AG09319 (cell line): ENCODE results near the gene BLOC1S6.
"Not testable (repeated sequence)": the region's sequence is repeated elsewhere in the genome, so short reads cannot be mapped to it uniquely, and the experiment has no call there.

Experiments
- DNase-seq: peaks from one replicate; pipeline ENCODE4 v3.0.0-alpha.2; 2010; ENCODE audit warnings: low read depth; ENCODE audit errors: extremely low read depth
- TF ChIP-seq, protein P1 (sequence below): IDR thresholded peaks from 2 replicates; pipeline ENCODE4 v1.5.1; 2011; ENCODE audit warnings: low read depth, mild to moderate bottlenecking, inconsistent platforms, low read length, moderate library complexity

The BLOC1S6 gene

GRCh38 chr15:45646220-45646619, 59.0 kb downstream of the BLOC1S6 start:
- no peak for DNase-seq
- TF ChIP-seq, protein P1, sequence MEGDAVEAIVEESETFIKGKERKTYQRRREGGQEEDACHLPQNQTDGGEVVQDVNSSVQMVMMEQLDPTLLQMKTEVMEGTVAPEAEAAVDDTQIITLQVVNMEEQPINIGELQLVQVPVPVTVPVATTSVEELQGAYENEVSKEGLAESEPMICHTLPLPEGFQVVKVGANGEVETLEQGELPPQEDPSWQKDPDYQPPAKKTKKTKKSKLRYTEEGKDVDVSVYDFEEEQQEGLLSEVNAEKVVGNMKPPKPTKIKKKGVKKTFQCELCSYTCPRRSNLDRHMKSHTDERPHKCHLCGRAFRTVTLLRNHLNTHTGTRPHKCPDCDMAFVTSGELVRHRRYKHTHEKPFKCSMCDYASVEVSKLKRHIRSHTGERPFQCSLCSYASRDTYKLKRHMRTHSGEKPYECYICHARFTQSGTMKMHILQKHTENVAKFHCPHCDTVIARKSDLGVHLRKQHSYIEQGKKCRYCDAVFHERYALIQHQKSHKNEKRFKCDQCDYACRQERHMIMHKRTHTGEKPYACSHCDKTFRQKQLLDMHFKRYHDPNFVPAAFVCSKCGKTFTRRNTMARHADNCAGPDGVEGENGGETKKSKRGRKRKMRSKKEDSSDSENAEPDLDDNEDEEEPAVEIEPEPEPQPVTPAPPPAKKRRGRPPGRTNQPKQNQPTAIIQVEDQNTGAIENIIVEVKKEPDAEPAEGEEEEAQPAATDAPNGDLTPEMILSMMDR = no peak

DNA sequence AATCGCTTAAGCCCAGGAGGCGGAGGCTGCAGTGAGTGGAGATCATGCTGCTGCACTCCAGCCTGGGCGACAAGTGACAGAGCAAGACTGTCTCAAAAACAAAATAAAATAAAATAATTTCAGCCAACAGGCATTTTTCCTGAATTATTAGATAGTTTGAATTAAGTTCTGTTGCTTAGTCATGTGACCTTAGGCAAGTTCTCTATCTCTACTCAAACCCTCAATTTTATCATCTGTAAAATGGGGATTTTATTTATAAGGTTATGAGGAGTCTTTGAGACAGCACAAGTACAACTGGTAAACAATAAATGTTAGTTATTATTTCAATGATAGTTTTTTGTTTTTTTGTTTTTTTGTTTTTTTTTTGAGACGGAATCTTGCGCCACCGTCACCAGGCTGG, 60.6 kb downstream of the BLOC1S6 start:
- no peak for DNase-seq
- TF ChIP-seq, protein P1 = no peak

DNA sequence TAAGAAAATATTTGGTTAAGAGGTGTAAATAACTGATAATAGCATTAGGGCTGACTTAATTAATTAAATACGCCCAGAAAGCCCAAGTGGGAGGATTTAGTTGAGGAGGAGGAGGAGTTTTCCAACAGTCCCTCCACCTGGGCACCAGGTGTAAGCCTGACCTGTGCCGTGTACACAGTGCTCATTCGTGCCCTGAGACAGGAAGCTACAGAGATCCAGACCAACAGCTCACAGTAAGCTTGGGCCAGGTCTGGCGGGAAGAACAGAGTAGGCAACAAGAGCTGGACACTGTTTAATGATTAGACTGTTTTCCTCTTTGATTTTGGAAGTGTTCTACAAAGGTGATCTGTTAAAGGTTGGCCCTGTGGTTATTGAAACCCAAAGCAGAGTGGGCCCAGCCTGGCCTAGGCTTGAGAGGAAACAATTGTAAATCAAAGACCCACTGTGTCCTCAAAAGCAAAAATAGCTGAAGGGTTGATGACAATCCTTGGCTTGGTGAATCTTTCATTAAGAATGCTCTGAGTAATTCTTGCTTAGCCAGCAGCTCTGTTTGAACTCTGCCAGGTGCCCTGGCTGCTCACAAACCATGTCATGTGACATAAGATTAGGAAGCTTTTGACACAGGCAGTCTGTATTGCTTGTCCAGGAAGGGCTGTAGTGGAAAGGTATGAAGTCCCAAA, 61.5 kb downstream of the BLOC1S6 start:
- TF ChIP-seq, protein P1 = no peak
- no peak for DNase-seq

DNA sequence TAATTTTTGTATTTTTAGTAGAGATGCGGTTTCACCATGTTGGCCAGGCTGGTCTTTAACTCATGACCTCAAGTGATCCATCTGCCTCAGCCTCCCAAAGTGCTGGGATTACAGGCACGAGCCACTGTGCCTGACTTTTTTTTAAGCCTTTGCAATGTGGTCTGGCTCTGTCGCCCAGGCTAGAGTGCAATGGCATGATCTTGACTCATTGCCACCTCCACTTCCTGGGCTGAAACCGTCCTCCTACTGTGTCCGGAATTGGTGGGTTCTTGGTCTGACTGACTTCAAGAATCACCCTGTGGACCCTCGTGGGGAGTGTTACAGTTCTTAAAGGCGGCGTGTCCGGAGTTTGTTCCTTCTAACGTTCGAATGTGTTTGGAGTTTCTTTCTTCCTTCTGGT, 62.8 kb downstream of the BLOC1S6 start:
- not testable (repeated sequence) for DNase-seq

GRCh38 chr15:45650889-45651525, 63.8 kb downstream of the BLOC1S6 start:
- TF ChIP-seq, protein P1 = no peak
- DNase-seq = no peak

DNA sequence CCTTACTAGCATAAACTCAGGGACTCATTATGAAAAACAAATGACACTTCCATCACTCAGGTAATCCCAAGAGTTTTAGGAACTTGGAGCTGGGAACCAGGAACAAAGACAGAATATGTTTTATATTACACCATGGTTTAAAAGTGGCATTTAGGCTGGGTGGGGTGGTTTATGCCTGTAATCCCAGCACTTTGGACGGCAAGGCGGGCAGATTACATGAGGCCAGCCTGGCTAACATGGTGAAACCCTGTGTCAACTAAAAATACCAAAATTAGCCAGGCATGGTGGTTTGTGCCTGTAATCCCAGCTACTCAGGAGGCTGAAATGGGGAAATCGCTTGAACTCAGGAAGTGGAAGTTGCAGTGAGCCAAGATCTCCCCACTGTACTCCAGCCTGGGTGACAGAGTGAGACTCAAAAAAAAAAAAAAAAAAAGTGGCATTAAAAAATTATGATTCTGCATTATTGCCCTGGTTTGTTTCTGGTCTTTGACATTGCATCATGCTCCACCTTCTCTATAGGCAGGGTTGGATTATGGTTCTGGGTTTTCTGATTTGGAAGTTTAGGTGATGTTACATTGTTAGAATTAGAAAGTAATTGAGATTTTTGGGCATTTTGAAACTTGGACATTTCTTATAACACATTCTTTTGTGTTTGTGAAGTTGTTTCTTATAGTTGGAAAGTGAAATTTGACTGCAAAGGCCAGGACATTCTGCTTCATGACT, 66.7 kb downstream of the BLOC1S6 start:
- TF ChIP-seq, protein P1 = no peak
- DNase-seq = no peak

DNA sequence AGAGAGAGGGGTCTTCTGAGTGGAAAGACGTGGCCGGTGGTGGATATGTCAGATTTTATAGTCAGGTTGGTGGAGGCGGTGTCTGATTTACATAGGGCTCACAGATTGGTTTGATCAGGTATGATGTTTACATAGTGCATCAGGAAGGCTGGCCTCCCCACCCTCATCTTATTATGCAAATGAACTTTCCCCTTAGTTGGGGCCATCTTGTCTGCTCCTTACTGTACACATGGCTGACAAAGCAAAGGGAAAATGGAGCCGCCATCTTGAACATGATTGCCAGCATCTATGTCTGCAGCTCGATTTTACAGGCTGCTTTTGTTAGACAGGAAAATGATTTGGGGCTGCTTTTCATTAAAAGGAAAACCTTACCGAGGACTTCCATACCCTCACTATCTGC, 67.6 kb downstream of the BLOC1S6 start:
- TF ChIP-seq, protein P1 = no peak
- DNase-seq = no peak
